Activated naive CD8-positive, alpha-beta T cell treated with anti-CD3 and anti-CD28 coated beads for 36 hours (primary cell): ENCODE measurements around the gene KLHDC1. TPM values are rescaled to one million over a fixed set of nuclear protein-coding genes. Genes with fewer than 3 reads are reported as not detected.

Source experiments
- total RNA-seq, 2 experiments: library from RNA; stranded (reverse); gene quantifications; one replicate each; pipeline ENCODE4 v1.2.3, GENCODE V29; 2021

The KLHDC1 gene
- total RNA-seq, 2 experiments from 2014 or later, result 1.1 to 1.2 TPM

Other genes starting within 250 kb of the KLHDC1 start
- 1,000 to 10,000 TPM; 1,759 to 2,048 TPM for gene RPS29, start 106.7 kb upstream of the KLHDC1 start, total RNA-seq
- 10 to 100 TPM; 58.9 to 59.9 TPM for gene LRR1, start 94.2 kb upstream of the KLHDC1 start, total RNA-seq
- gene RPL36AL, start 72.5 kb upstream of the KLHDC1 start, total RNA-seq, result 100 to 1,000 TPM; 236 to 250 TPM
- gene MGAT2, start 72.3 kb upstream of the KLHDC1 start, total RNA-seq, result 10 to 100 TPM; 40.0 to 42.0 TPM
- gene DNAAF2, start 57.9 kb upstream of the KLHDC1 start, total RNA-seq, result 10 to 100 TPM; 15.5 to 15.6 TPM
- 10 to 100 TPM; 33.6 to 37.2 TPM for gene POLE2, start 4.9 kb upstream of the KLHDC1 start, total RNA-seq
- 10 to 100 TPM; 20.8 to 21.5 TPM for gene KLHDC2, start 75.0 kb downstream of the KLHDC1 start, total RNA-seq
- gene NEMF, start 159.7 kb downstream of the KLHDC1 start, total RNA-seq, result 10 to 100 TPM; 53.7 to 64.6 TPM
- 100 to 1,000 TPM; 134 to 135 TPM for gene ARF6, start 200.0 kb downstream of the KLHDC1 start, total RNA-seq